RWPE1 (cell line): Measurements from ENCODE around the gene BRSK1.

ENCODE experiments used
- CTCF ChIA-PET: fragments of 350-600 bp; sonication (Branson Sonifier 250); formaldehyde crosslinking; extraction: SDS; loops from one replicate; lab custom pipeline; 2021; lab: Yijun Ruan, JAX
- POLR2A ChIA-PET: fragments of 400-600 bp; formaldehyde crosslinking; extraction: SDS; loops from one replicate; lab custom pipeline; 2020; ENCODE audit warnings: antibody characterized with exemption; ENCODE audit not compliant: low non-redundant PET; lab: Yijun Ruan, JAX
- DNase-seq: peaks from one replicate; pipeline ENCODE4 v3.0.0; 2012; ENCODE audit warnings: low spot score
- H3K27ac ChIP-seq: fragments of 450-650 bp; 2 replicates; pipeline ENCODE4 v1.5.1; 2017
- TF ChIP-seq, protein P1 (sequence below): fragments of 450-650 bp; conservative IDR thresholded peaks from 2 replicates; pipeline ENCODE4 v1.5.1; 2017; ENCODE audit warnings: low read depth, mild to moderate bottlenecking

Gene BRSK1

GRCh38 chr19:55305491-55305890 is 21.7 kb downstream of the BRSK1 start:
- H3K27ac ChIP-seq = 0 out of 2 replicates have a peak overlapping the region, but pooled peaks have one; percentile 18
- TF ChIP-seq, protein P1, sequence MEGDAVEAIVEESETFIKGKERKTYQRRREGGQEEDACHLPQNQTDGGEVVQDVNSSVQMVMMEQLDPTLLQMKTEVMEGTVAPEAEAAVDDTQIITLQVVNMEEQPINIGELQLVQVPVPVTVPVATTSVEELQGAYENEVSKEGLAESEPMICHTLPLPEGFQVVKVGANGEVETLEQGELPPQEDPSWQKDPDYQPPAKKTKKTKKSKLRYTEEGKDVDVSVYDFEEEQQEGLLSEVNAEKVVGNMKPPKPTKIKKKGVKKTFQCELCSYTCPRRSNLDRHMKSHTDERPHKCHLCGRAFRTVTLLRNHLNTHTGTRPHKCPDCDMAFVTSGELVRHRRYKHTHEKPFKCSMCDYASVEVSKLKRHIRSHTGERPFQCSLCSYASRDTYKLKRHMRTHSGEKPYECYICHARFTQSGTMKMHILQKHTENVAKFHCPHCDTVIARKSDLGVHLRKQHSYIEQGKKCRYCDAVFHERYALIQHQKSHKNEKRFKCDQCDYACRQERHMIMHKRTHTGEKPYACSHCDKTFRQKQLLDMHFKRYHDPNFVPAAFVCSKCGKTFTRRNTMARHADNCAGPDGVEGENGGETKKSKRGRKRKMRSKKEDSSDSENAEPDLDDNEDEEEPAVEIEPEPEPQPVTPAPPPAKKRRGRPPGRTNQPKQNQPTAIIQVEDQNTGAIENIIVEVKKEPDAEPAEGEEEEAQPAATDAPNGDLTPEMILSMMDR = no peak
- ChIA-PET POLR2A (no interaction called here), CTCF (no interaction called here)
- peak; percentile 48 for DNase-seq

DNA sequence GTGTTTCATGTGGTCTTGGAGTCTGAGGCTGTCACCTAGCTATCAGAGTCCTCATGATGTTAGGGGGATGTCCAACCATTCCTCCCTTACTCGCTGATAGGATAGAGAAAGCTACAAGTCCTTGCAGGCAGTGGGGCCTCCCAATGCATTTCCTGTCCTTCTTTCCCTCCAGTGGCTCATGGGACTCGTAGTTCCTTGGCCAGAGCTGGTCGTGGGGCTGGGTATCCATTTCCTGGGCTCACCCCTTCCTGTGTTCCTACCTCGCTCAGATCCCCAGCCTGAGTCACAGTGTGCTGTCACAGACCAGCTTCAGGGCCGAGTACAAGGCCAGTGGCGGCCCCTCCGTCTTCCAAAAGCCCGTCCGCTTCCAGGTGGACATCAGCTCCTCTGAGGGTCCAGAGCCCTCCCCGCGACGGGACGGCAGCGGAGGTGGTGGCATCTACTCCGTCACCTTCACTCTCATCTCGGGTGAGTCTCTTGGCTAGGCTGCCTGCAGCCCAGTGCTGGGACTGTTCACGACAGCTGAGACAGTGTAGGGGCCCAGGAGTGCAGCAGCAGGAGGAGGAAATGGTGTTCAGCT is 22.3 kb downstream of the BRSK1 start:
- ChIA-PET POLR2A (no interaction called here), CTCF (no interaction called here)
- TF ChIP-seq, protein P1 = no peak
- no peak for DNase-seq
- H3K27ac ChIP-seq = peak overlapping the region; percentile 26; the same call in 1 of the 2 replicates

DNA sequence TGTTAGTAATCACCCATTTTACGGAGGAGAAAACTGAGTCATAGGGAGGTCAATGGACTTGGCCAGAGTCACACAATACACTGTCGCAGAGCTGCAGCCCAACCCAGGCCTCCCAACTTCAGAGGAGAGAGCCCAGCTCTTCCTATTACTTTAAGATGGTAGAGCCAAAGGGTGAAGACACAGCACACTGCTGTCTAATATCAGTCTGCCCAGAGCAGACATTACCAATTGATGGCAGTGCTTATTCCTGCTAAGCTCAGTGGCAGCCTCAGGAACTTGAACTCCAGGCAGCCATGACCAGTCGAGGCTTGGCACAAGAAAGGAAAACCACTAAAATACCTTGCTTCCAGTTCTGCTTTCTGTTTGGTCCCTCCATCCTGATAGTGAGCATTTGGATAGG is 22.9 kb downstream of the BRSK1 start:
- POLR2A ChIA-PET = no interaction called here

DNA sequence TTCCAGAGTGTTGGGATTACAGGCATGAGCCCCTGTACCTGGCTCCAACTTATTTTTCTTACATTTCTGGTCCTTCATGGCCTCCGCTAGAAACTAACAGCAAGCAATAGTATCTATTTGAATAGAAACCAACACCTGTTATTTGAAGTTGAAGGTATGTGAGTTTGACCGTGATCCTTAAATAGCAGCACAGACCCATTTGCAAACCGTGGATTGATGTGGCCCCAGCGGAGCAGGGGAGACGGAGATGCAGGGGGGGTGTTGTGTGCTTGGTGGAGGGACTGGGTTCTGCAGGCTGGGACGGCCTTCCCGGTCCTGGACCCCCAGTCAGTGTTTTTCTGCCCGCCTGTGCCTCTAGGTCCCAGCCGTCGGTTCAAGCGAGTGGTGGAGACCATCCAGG is 24.5 kb downstream of the BRSK1 start:
- POLR2A ChIA-PET = interaction anchor here (0.6 kb wide), 1 partner anchor 76 kb away, joined by 3 read pairs; no protein-coding TSS in a partner anchor
- DNase-seq = no peak
- no peak overlapping the region for H3K27ac ChIP-seq
- TF ChIP-seq, protein P1 = no peak
- CTCF ChIA-PET = no interaction called here

More for the DNA sequence above, 22.9 kb downstream of the BRSK1 start:
- CTCF ChIA-PET = no interaction called here
- TF ChIP-seq, protein P1 = no peak
- H3K27ac ChIP-seq = 0 out of 2 replicates have a peak overlapping the region, but pooled peaks have one; percentile 26
- DNase-seq = no peak

- peak overlapping the region; percentile 5; the same call in 1 of the 2 replicates for H3K27ac ChIP-seq
- POLR2A ChIA-PET = no interaction called here
- CTCF ChIA-PET = no interaction called here
- no peak for DNase-seq
- TF ChIP-seq, protein P1 = no peak
Measured at GRCh38 chr19:55309448-55309847, 25.7 kb downstream of the BRSK1 start.

DNA sequence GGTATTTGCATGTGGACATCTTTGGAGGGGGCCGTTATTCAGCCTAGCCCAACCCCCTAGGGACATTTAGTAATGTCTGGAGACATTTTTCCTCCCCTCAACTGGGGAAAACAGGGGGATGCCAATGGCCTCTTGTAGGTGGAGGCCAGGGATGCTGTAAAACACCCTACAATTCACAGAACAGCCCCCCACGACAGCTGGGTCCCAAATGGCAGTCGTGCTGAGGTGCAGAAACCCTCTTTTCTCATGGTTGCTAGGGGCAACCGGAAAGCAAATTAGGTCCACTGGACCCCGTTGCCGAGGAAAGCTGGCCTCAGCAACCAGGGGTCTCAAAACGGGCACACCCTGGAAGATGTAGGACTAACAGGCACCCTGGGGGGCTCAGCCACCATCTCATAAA is 26.7 kb downstream of the BRSK1 start:
- ChIA-PET POLR2A (no interaction called here), CTCF (no interaction called here)
- TF ChIP-seq, protein P1 = no peak
- DNase-seq = no peak
- H3K27ac ChIP-seq = no peak overlapping the region
